A673 (cell line): ENCODE measurements around the gene GLCE.

Experiments used
- CTCF ChIP-seq: fragments of 300-800, 200-600 bp; sonication (generic); conservative IDR thresholded peaks from 2 replicates; pipeline ENCODE4 v1.5.1; 2017; ENCODE audit warnings: low read depth, mild to moderate bottlenecking, antibody characterized with exemption, low read length, moderate library complexity, mixed read lengths
- EZH2 ChIP-seq: fragments of 200-600 bp; sonication (generic); IDR thresholded peaks from 2 replicates; pipeline ENCODE4 v1.6.1; 2017; ENCODE audit warnings: borderline replicate concordance, low read depth, mild to moderate bottlenecking, mixed read lengths, antibody characterized with exemption, low read length; ENCODE audit not compliant: poor library complexity, severe bottlenecking

- TF ChIP-seq CTCF (no peak), EZH2 (no peak)
These were observed 61.6 kb downstream of the GLCE start for GRCh38 chr15:69222002-69222474.
